ENCODE data around the gene IL1RAPL2.
A peak's percentile ranks its signal among the peaks of the same experiment; 100 is the strongest.
"Not testable (repeated sequence)": the region's sequence is repeated elsewhere in the genome, so short reads cannot be mapped to it uniquely, and the experiment has no call there.

IL1RAPL2 gene

DNA sequence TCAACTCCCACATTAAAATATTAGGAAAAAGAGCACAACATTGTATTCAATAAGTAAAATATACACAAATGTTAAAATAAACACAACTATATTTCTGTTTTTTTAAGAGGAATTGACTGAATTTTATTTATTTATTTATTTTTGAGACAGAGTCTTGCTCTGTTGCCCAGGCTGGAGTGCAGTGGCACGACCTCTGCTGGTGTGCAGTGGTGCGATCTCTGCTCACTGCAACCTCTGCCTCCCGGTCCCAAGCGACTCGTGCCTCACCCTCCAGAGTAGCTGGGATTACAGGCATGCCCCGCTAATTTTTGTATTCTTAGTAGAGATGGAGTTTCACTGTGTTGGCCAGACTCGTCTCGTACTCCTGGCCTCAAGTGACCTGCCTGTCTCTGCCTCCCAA lies 623.1 kb downstream of the IL1RAPL2 start:
- no peak for DNase-seq

DNA sequence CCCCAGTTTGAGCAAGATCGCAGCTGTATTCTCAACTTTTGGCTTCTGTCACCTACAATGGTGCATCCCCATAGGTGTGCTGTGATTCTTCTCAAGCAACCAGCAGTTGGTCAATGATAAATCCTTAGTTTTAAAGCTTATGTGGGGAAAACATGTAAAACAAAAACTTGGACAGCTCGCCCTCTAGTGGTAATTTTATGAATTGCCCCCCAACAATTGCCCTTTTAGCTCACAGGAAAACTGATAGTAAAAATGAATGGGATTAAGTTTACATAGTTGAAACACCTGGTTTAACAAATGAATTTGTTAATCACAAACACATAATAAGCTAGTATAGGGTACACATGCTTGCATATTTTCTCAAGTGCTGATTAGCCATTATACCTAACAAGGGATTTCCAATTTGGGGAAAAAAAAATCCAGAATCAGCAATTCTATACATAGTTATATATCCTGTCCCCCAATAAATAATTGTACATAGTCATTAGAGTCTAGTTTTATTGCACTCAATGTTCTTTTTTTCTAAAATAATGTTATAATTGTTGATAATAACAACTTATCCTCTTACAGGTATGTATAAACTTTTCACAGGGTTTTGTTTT lies 624.4 kb downstream of the IL1RAPL2 start:
- no peak for DNase-seq

GRCh38 chrX:105191878-105192277 lies 625.9 kb downstream of the IL1RAPL2 start:
- no peak for DNase-seq

DNA sequence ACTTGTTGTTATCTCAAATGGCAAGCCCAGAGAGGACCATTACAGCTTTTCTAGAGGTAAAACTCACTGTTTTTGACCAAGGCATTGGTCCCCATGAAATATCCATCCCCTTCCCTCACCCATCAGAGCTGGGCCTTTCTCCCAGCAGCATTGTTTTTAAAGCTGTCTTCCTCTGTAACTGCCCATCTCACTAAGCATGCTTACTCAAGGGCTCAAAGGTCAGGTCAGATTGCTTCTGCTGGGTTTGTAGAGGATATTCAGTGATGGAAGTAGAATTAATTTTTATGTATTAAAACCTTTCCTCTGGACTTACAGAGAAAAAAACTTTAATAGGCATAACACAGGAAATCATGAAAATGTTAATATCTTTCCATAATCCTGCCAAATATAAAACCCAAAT lies 643.4 kb downstream of the IL1RAPL2 start:
- DNase-seq, result no peak

DNA sequence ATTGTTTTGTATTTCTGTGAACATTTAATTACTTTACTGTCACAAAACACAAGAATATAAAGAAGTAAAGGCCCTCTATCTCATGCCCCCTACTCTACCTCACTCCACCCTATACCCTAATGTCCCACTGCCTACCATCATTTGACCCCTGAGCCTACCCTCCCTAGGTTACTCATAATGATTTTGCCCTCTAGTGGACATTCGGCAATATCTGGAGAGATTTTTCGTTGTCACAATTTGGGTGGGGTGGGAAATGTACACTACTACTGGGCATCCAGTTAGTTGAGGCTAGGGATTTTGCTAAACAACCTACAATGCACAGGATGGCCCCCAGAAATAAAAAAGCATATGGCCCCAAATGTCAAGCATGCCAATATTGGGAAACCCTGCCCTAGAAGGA lies 644.3 kb downstream of the IL1RAPL2 start:
- DNase-seq, result no peak

DNA sequence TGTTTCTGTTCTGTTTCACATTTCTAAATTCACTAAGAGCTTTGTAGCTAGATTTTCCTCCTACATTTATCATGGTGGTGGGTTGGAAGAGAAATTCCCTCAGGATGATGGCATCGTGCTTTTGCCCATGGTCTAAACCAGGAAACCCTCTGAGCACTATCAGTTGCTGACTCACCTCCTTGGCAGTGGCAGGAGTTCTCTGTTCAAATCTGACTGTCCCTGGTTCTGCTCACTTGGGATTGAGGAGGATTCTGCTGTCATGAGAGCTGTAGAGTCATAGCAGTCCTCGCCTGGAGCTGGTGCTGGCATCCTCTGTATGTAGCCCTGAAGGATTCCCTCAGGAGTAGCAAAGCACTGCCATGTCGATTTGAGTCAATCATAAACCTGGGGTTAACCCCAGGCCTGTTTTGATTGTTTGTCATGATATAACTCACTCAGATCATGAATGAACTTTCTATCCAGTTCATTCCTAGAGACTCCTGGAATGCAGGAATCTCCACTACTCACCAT lies 645.1 kb downstream of the IL1RAPL2 start:
- DNase-seq, result no peak

DNA sequence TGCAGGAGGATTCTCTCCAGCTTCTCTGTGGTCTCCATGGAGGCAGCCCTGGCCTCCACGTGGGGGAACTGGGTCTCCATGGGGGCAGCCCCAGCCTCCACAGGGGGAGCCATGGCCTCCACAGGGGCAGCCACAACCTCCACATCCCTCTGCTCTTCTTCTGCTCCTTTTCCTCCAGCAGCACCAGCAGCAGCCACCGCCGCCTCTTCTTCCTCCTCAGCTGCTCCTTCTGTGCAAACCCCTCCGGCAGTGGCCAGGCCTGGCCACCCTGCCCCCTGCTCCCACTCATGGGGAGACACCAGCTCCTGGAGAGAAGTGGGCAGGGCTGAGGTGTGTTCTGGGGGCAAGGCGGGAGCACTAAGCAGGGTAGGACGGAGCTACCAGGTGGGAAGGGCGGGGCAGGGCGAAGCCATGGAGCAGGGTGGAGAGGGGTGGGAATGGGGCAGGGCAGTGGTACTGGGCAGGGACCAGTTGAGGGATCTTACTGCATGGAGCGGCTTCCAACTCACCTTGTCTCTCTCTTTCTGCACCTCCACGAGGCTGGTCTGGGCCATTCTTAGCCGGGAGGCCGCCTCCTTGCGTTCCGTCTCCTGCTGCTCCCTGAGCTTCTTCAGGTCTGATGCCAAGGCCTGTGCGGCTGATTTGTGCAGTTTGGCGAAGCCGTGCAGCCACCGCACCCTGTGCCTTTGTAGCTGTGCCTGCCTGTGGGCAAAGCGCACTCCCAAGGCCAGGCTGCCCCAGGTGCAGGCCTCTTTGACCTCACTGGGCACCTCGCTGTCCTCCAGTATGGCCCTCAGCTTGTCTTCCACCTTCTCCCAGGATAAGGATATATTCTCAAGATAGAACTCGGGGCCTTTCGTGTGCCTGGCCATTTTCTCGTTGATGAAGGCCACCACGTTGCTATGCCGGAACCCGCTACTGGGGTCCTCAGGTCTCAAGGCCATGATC lies 653.7 kb downstream of the IL1RAPL2 start:
- no peak for DNase-seq

DNA sequence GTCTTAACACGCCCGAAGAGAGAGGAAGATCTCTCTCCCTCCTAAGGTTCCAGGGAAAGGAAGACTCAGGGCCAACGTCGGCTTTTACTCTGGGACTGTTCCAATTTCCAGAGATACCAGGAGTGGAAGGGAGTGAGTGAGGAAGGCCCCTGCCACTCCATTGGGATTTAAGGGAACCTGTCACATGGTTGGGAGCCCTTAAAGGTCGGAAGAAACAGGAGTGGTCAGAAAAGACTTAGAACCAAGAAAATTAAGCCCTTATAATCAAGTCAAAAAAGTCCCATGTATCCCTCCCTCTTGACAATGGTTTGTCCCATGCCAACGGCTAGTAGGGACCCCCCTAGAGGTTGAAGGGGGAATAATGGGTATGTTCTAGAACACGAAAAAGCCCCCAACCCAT lies 654.6 kb downstream of the IL1RAPL2 start, which contains the start of gene TEX13A:
TSS of gene TEX13A (minus strand) at position 59 of the 400 bp plus-strand sequence. CDS start 297 bp downstream, outside the sequence.
- no peak for DNase-seq

- DNase-seq, result no peak
Measured at GRCh38 chrX:105221374-105221773, 655.4 kb downstream of the IL1RAPL2 start.

- DNase-seq, result no peak
Measured at GRCh38 chrX:105226499-105226898, 660.5 kb downstream of the IL1RAPL2 start.

DNA sequence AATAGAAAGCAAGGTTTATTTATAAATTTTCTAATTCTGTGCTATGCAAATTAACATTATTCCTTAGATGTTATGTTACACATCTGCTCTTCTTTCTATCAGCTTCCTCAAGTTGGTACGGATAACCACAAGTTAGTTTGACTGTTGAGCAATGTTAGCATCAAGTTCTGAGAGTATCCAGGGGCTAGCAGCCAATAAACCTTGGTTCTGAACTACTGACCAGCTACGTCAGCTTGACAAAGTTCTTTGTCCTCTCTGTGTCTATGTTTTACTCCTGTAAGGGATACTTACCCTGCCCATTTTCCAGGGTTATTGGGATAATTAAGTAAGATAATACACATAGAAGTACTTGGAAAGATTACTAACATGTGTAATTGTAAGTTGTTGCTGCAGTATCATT lies 662.6 kb downstream of the IL1RAPL2 start:
- no peak for DNase-seq

DNA sequence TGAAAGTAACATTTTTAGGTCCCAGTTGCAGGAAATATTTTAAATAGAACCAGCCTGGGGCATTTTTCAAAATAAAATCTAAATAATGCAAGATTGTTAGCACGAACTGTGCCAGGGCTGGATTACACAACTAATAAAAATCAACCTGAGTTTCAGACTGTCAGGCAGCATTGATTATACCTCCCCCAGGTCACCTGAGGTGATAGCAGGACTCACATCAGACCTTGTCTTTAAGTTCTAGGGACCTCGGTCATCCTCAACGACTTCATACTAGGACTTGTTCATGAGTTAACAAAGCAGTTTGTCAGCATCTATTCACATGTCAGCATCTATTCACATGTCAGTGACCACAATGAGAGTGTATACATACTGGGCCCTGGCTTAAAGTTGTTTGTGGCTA lies 663.1 kb downstream of the IL1RAPL2 start:
- DNase-seq, result no peak

GRCh38 chrX:105237407-105237806 lies 671.4 kb downstream of the IL1RAPL2 start:
- not testable (repeated sequence) for DNase-seq

- no peak for DNase-seq
Measured at GRCh38 chrX:105241056-105241455, 675.1 kb downstream of the IL1RAPL2 start.

DNA sequence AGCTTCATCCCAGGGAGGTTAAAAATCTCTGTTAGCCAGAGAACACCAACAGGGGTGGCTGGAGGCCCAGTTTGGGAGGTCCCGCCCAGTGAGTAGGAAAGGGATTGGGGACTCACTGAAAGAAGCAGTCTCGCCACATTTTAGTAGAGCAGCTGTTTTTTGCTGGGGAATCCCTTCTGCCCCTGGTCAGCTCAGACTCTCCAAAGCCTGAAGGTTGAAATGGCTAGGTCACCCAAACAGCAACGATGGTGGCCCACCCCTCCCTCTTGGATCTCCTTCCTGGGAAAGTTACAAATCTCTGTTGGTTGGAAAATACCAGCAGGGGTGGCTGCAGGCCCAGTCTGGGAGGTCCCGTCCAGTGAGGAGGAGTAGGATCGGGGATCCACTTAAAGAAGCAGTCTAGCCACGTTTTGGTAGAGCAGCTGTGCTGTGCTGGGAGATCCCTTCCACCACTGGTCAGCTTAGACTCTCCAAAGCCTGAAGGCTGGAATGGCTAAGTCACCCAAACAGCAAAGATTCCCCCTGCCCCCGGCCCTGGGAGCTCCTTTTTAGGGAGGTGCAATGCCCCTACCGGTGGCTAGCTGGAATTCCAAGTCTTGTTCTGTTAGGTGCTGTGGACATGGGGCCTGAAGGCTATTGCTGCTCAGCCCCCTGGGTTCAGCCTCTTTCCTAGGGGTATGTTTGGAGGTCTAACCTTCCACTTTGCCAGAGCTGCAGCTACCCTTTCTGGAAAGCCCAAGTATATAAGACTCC lies 694.5 kb downstream of the IL1RAPL2 start:
- DNase-seq, result peak; percentile 24

GRCh38 chrX:105263171-105263570 lies 697.2 kb downstream of the IL1RAPL2 start:
- DNase-seq, result no peak

DNA sequence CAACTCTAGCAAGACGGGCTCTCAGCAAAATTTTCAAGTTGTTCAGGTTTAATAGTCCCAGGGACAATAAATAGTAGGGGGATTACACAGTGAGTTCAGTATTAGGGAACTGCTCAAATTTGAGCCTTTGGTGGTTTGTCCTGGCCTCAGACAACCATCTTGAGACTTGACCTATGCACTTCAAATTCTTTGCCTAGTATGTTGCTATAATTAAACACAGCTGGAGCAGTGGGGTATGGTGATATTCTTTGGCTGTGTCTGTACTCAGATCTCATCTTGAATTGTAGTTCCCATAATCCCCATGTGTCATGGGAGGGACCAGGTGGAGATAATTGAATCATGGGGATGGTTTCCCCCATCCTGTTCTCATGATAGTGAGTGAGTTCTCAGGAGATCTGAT lies 697.8 kb downstream of the IL1RAPL2 start:
- no peak for DNase-seq

DNA sequence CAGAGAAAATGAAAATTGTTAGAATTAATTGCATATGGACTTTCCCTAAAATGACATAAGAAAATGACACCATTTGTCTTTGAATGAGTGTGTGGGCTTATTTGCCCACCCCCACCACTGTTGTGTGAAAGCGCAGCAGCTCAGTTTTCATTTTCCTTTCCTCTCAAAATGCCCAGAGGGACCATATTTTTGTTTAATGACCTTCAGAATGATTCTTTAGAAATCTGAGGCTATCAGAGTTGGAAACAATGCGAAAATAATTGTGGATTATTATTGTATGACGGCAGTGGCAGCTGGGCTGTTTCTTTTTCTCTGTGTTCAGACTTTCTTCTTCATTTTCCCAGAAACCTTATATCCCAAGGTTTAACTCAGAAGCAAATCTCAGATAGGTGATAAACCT lies 699.1 kb downstream of the IL1RAPL2 start:
- no peak for DNase-seq

GRCh38 chrX:105266456-105266855 lies 700.5 kb downstream of the IL1RAPL2 start:
- no peak for DNase-seq

GRCh38 chrX:105267167-105267566 lies 701.2 kb downstream of the IL1RAPL2 start:
- DNase-seq, result no peak

- no peak for DNase-seq
Measured at GRCh38 chrX:105269386-105269785, 703.4 kb downstream of the IL1RAPL2 start.

DNA sequence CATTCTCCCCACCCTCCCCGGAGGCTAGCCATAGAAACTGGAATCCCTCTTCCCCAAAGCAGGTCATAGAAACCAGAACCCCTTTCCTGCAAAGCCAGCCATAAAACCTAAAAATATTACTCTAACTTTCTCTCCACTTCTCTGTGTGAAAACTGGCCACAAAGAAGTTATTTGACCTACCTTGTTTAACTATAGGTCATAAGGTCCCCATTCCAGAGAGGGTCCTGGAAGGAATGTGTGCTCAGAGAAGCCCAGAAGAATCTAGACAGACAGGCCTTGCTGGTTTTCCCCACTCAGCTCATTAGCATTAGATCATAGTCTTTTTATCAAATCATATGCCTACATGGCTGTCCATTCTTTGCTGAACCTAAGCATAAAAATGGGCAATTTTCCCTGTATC lies 707.3 kb downstream of the IL1RAPL2 start:
- no peak for DNase-seq

DNA sequence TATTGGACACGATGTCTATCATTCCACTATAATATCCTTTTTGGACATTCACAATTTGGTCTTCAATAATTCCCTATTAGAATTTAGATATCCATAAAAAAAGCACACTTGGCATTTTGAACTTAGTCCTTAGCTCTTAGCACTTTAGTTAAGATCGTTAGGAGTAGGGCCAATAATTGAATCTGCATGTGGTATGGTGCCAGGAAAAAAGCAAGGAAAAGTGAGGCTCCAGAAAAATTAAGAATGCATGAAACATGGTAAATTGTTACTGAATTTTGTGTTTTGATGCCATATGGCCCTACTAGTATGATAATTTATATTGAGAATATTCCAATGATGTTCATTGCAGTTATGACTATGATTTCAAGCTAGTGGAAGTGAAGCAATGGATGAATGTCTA lies 708.1 kb downstream of the IL1RAPL2 start:
- no peak for DNase-seq
